HepG2 (cell line): Measurements from ENCODE around the gene PLLP. TPM values are rescaled to one million over a fixed set of nuclear protein-coding genes. Genes with fewer than 3 reads are reported as not detected.

Experiments
- ASH2L ChIP-seq: fragments of 300-600, 200-600 bp; sonication (generic); IDR thresholded peaks from 2 replicates; pipeline ENCODE4 v1.7.0; 2017; ENCODE audit warnings: low read depth, mild to moderate bottlenecking, moderate library complexity, mixed read lengths, low read length; ENCODE audit not compliant: insufficient read length
- CC2D1A ChIP-seq: sonication (generic); formaldehyde crosslinking; IDR thresholded peaks from 2 replicates; pipeline ENCODE4 v1.8.1; 2023; ENCODE audit warnings: mild to moderate bottlenecking, missing genetic modification reagents
- DR1 ChIP-seq: sonication (generic); formaldehyde crosslinking; IDR thresholded peaks from 2 replicates; pipeline ENCODE4 v1.8.0; 2021; ENCODE audit warnings: mild to moderate bottlenecking, missing genetic modification reagents, inconsistent platforms
- ELF3 ChIP-seq: IDR thresholded peaks from 2 replicates; pipeline ENCODE4 v1.6.1; 2016; ENCODE audit warnings: missing genetic modification reagents, missing compliant biosample characterization
- GTF2F1 ChIP-seq: fragments of 150-350 bp; IDR thresholded peaks from 2 replicates; pipeline ENCODE4 v1.6.1; 2014; ENCODE audit warnings: low read length
- GTF3A ChIP-seq: sonication (generic); formaldehyde crosslinking; conservative IDR thresholded peaks from 2 replicates; pipeline ENCODE4 v1.4.0; 2020; ENCODE audit warnings: mild to moderate bottlenecking, missing genetic modification reagents
- HMG20A ChIP-seq: IDR thresholded peaks from 2 replicates; pipeline ENCODE4 v1.6.1; 2016; ENCODE audit warnings: borderline replicate concordance
- HOXA9 ChIP-seq: sonication (generic); formaldehyde crosslinking; IDR thresholded peaks from 2 replicates; pipeline ENCODE4 v1.8.1; 2022; ENCODE audit warnings: missing genetic modification reagents, mild to moderate bottlenecking, moderate library complexity, borderline replicate concordance
- MZF1 ChIP-seq: sonication (generic); formaldehyde crosslinking; IDR thresholded peaks from 2 replicates; pipeline ENCODE4 v1.8.1; 2023; ENCODE audit warnings: mild to moderate bottlenecking, missing genetic modification reagents, borderline replicate concordance
- PAX8 ChIP-seq: sonication (generic); formaldehyde crosslinking; IDR thresholded peaks from 2 replicates; pipeline ENCODE4 v1.8.0; 2022; ENCODE audit warnings: mild to moderate bottlenecking, missing genetic modification reagents, borderline replicate concordance
- POGK ChIP-seq: sonication (generic); formaldehyde crosslinking; conservative IDR thresholded peaks from 2 replicates; pipeline ENCODE4 v1.8.0; 2022; ENCODE audit warnings: mild to moderate bottlenecking, moderate library complexity, missing genetic modification reagents
- RFX5 ChIP-seq: IDR thresholded peaks from 2 replicates; pipeline ENCODE4 v1.6.1; 2011; ENCODE audit warnings: low read depth, low read length, improper control_type of control experiment
- SIN3A ChIP-seq: IDR thresholded peaks from 2 replicates; pipeline ENCODE4 v1.6.1; 2011; ENCODE audit warnings: low read depth, mild to moderate bottlenecking, control low read depth, low read length, borderline replicate concordance
- SRSF4 ChIP-seq: fragments of 200-400 bp; formaldehyde crosslinking; IDR thresholded peaks from one replicate; pipeline ENCODE4 v1.6.1; 2018; ENCODE audit warnings: mild to moderate bottlenecking, low read depth, low read length, moderate library complexity; ENCODE audit not compliant: poor library complexity, severe bottlenecking
- SYNCRIP ChIP-seq: fragments of 200-400 bp; formaldehyde crosslinking; IDR thresholded peaks from 2 replicates; pipeline ENCODE4 v1.6.1; 2018; ENCODE audit warnings: mild to moderate bottlenecking, low read depth, low read length; ENCODE audit not compliant: insufficient read depth
- TSC22D2 ChIP-seq: sonication (generic); formaldehyde crosslinking; IDR thresholded peaks from 2 replicates; pipeline ENCODE4 v1.5.1; 2020; ENCODE audit warnings: missing genetic modification reagents, mild to moderate bottlenecking, borderline replicate concordance
- ZKSCAN5 ChIP-seq: sonication (generic); formaldehyde crosslinking; IDR thresholded peaks from 2 replicates; pipeline ENCODE4 v1.5.1; 2020; ENCODE audit warnings: mild to moderate bottlenecking, missing genetic modification reagents
- ZNF10 ChIP-seq: sonication (generic); formaldehyde crosslinking; IDR thresholded peaks from 2 replicates; pipeline ENCODE4 v1.4.0; 2020; ENCODE audit warnings: mild to moderate bottlenecking, low read depth, missing genetic modification reagents, borderline replicate concordance
- ZNF18 ChIP-seq: sonication (generic); formaldehyde crosslinking; IDR thresholded peaks from 2 replicates; pipeline ENCODE4 v1.8.0; 2022; ENCODE audit warnings: mild to moderate bottlenecking, missing genetic modification reagents; ENCODE audit not compliant: insufficient replicate concordance
- ZNF33B ChIP-seq: sonication (generic); formaldehyde crosslinking; IDR thresholded peaks from 2 replicates; pipeline ENCODE4 v1.5.1; 2020; ENCODE audit warnings: mild to moderate bottlenecking, missing genetic modification reagents
- ZNF557 ChIP-seq: sonication (generic); formaldehyde crosslinking; IDR thresholded peaks from 2 replicates; pipeline ENCODE4 v1.4.0; 2020; ENCODE audit warnings: missing genetic modification reagents
- polyA plus RNA-seq, 8 experiments: library from polyadenylated mRNA; depleted of rRNA in 3 of 8; stranded (reverse) in 7 of 8; unstranded in 1 of 8; fragments of >200 nt; fragmentation: Illumina TruSeq in 4 of 8; extraction: Trizol in 4 of 8; gene quantifications; 2 replicates each; pipeline versions ENCODE4 v1.2.1 to v1.2.3, GENCODE V29; 2011 to 2016; ENCODE audit warnings: low read depth in 4 of 8, missing spikeins in 1 of 8, mixed read lengths in 1 of 8; ENCODE audit not compliant: insufficient read depth in 1 of 8
- total RNA-seq, 5 experiments: library from RNA; depleted of rRNA; stranded (reverse); fragments of >200 nt; fragmentation: Illumina TruSeq; extraction: Trizol; gene quantifications; 2 replicates each; pipeline ENCODE4 v1.2.3, GENCODE V29; 2016; ENCODE audit warnings: low read depth in 1 of 5
- TF ChIP-seq, protein P1 (sequence below): sonication (generic); formaldehyde crosslinking; IDR thresholded peaks from 2 replicates; pipeline ENCODE4 v1.5.1; 2020; ENCODE audit warnings: mild to moderate bottlenecking, missing genetic modification reagents, moderate library complexity

The PLLP gene
- total and polyA plus RNA-seq, 2 of the 13 experiments (the other 11 are each of a cell fraction or from before 2014, with no cell fraction given), result 60.6 to 127 TPM

- TF ChIP-seq ELF3 (0 out of 2 replicates have a peak, but pooled peaks have one; percentile 58), GTF2F1 (no peak), MZF1 (CRISPR knock-in tag) (no peak), CC2D1A (CRISPR knock-in tag) (no peak), ZKSCAN5 (CRISPR knock-in tag) (no peak), TSC22D2 (CRISPR knock-in tag) (peak; percentile 55; the same call in 1 of the 2 replicates), GTF3A (CRISPR knock-in tag) (no peak), HMG20A (CRISPR knock-in tag) (no peak), HOXA9 (CRISPR knock-in tag) (peak; percentile 79), ZNF557 (CRISPR knock-in tag) (peak; percentile 40; the same call in 1 of the 2 replicates), ZNF18 (CRISPR knock-in tag) (peak; percentile 97), DR1 (CRISPR knock-in tag) (peak; percentile 78; the same call in 1 of the 2 replicates), SIN3A (peak; percentile 39; the same call in 1 of the 2 replicates), ZNF33B (CRISPR knock-in tag) (peak; percentile 99), RFX5 (no peak), SRSF4 (no peak), ASH2L (peak; percentile 93), SYNCRIP (no peak), POGK (CRISPR knock-in tag) (peak; percentile 77), ZNF10 (CRISPR knock-in tag) (peak; percentile 69; the same call in 1 of the 2 replicates), PAX8 (CRISPR knock-in tag) (0 out of 2 replicates have a peak, but pooled peaks have one; percentile 81)
- TF ChIP-seq, protein P1, sequence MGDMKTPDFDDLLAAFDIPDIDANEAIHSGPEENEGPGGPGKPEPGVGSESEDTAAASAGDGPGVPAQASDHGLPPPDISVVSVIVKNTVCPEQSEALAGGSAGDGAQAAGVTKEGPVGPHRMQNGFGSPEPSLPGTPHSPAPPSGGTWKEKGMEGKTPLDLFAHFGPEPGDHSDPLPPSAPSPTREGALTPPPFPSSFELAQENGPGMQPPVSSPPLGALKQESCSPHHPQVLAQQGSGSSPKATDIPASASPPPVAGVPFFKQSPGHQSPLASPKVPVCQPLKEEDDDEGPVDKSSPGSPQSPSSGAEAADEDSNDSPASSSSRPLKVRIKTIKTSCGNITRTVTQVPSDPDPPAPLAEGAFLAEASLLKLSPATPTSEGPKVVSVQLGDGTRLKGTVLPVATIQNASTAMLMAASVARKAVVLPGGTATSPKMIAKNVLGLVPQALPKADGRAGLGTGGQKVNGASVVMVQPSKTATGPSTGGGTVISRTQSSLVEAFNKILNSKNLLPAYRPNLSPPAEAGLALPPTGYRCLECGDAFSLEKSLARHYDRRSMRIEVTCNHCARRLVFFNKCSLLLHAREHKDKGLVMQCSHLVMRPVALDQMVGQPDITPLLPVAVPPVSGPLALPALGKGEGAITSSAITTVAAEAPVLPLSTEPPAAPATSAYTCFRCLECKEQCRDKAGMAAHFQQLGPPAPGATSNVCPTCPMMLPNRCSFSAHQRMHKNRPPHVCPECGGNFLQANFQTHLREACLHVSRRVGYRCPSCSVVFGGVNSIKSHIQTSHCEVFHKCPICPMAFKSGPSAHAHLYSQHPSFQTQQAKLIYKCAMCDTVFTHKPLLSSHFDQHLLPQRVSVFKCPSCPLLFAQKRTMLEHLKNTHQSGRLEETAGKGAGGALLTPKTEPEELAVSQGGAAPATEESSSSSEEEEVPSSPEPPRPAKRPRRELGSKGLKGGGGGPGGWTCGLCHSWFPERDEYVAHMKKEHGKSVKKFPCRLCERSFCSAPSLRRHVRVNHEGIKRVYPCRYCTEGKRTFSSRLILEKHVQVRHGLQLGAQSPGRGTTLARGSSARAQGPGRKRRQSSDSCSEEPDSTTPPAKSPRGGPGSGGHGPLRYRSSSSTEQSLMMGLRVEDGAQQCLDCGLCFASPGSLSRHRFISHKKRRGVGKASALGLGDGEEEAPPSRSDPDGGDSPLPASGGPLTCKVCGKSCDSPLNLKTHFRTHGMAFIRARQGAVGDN (CRISPR knock-in tag), result peak; percentile 99
Observed at GRCh38 chr16:57284209-57284951, at the start of gene PLLP (continued).
